ENCODE measurements around the gene ZNF473.

GRCh38 chr19:50000841-50001557, 24.8 kb upstream of the ZNF473 start:
- no peak for TF ChIP-seq POLR2A (IDR thresholded peaks at IDR 0.05)
- TF ChIP-seq CTCF (IDR thresholded peaks at IDR 0.05): no peak

Measured in lower leg skin (tissue), 3 donors.